PFSK-1 (cell line): Measurements from ENCODE around the gene BOC.

ENCODE experiments used
- FOXP2 ChIP-seq: optimal IDR thresholded peaks from 2 replicates; pipeline ENCODE3; 2011; ENCODE audit warnings: borderline replicate concordance, control low read depth, inconsistent platforms; ENCODE audit not compliant: insufficient read depth; ENCODE audit errors: extremely low read length, extremely low read depth
- POLR2AphosphoS5 ChIP-seq: IDR thresholded peaks from 2 replicates; pipeline ENCODE4 v1.6.1; 2012; ENCODE audit warnings: low read depth, mild to moderate bottlenecking, control low read depth, low read length, moderate library complexity
- SIN3A ChIP-seq: IDR thresholded peaks from 2 replicates; pipeline ENCODE4 v1.6.1; 2012; ENCODE audit warnings: mild to moderate bottlenecking, low read length, moderate library complexity, borderline replicate concordance; ENCODE audit not compliant: insufficient read depth
- TAF1 ChIP-seq: IDR thresholded peaks from 2 replicates; pipeline ENCODE4 v1.6.1; 2012; ENCODE audit warnings: low read length, control low read depth, borderline replicate concordance; ENCODE audit not compliant: insufficient read depth
- TF ChIP-seq, protein P1 (sequence below), 2 experiments: IDR thresholded peaks; 2 replicates each; pipeline versions ENCODE4 v1.6.1 to v1.8.0; 2011 to 2012; ENCODE audit warnings: low read depth in 2 of 2, low read length in 2 of 2, control low read depth in 1 of 2, inconsistent platforms in 1 of 2, mild to moderate bottlenecking in 1 of 2, moderate library complexity in 1 of 2; ENCODE audit not compliant: insufficient read depth in 1 of 2

The BOC gene

DNA sequence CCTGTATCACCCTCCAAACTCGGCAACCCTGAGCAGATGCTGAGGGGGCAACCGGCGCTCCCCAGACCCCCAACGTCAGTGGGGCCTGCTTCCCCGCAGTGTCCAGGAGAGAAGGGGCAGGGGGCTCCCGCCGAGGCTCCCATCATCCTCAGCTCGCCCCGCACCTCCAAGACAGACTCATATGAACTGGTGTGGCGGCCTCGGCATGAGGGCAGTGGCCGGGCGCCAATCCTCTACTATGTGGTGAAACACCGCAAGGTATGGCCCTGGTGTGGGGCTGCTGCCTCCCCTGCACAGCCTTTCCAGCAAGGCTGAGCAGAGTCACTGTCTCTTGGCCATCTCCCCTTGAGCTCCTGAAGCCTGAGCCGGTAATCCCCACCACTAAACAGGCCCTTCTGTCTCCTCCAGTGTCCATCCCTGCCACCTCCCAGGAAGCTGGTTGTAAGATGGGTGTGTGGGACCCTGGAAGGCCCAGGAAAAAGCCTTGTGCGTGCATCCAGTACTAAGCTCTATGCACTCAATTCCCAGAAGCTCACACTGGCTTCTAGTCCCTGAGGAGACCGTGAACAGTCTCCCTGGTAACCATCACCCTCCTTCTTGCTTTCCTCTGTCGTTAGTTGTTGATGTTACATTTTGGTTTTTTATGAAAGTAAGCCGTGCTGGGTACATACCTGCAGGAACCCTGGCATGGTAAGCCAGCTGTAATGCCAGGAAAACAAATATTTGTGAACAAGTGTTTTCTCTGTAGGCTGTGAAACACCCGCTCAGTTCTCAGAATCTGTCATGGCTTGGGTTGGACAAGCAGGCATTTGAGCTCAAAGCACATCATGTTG, 63.3 kb downstream of the BOC start:
- TF ChIP-seq TAF1 (no peak), SIN3A (no peak), FOXP2 (no peak), POLR2AphosphoS5 (no peak)
- TF ChIP-seq, protein P1, sequence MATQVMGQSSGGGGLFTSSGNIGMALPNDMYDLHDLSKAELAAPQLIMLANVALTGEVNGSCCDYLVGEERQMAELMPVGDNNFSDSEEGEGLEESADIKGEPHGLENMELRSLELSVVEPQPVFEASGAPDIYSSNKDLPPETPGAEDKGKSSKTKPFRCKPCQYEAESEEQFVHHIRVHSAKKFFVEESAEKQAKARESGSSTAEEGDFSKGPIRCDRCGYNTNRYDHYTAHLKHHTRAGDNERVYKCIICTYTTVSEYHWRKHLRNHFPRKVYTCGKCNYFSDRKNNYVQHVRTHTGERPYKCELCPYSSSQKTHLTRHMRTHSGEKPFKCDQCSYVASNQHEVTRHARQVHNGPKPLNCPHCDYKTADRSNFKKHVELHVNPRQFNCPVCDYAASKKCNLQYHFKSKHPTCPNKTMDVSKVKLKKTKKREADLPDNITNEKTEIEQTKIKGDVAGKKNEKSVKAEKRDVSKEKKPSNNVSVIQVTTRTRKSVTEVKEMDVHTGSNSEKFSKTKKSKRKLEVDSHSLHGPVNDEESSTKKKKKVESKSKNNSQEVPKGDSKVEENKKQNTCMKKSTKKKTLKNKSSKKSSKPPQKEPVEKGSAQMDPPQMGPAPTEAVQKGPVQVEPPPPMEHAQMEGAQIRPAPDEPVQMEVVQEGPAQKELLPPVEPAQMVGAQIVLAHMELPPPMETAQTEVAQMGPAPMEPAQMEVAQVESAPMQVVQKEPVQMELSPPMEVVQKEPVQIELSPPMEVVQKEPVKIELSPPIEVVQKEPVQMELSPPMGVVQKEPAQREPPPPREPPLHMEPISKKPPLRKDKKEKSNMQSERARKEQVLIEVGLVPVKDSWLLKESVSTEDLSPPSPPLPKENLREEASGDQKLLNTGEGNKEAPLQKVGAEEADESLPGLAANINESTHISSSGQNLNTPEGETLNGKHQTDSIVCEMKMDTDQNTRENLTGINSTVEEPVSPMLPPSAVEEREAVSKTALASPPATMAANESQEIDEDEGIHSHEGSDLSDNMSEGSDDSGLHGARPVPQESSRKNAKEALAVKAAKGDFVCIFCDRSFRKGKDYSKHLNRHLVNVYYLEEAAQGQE (IDR thresholded peaks at IDR 0.05; ENCODE audit: insufficient read depth in 1 of 2, low read depth in 2 of 2, low read length in 2 of 2), result no peak

DNA sequence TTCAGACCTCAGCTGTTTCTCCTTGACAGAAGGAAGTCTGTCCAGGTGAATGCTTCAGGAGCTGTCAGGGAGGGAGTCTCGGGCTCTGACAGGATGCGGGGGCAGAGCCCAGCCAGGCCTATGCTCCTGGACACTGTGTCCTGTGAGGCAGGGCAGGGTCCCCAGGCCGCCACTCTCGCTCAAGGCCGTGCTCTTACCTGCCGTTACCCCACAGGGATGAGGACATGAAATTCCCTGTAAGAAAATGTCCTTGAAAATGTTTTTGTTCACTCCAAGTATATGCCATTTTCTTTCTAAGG, 63.9 kb downstream of the BOC start:
- TF ChIP-seq TAF1, result no peak
- no peak for TF ChIP-seq POLR2AphosphoS5
- no peak for TF ChIP-seq FOXP2

DNA sequence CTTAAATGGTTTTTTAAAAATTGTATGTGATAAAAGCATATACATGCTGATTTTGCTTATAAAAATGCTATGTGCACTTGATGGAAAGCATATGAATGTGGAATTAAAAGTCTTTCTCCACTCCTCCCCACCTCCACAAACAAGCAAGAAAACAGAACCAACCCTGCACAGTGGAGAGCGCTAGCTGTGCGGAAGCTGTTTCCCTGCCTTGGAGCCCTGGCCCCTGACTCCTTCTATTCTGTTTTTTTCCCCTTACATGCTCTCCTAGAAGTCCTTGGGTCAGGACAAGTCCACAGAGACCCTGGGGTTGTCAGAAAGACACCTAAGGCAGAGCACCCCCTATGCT, 64.2 kb downstream of the BOC start:
- TF ChIP-seq POLR2AphosphoS5, result no peak
- TF ChIP-seq, protein P1 (IDR thresholded peaks at IDR 0.05; ENCODE audit: insufficient read depth in 1 of 2, low read depth in 2 of 2, low read length in 2 of 2), result no peak
- TF ChIP-seq FOXP2, result no peak
- no peak for TF ChIP-seq SIN3A
- TF ChIP-seq TAF1, result no peak

DNA sequence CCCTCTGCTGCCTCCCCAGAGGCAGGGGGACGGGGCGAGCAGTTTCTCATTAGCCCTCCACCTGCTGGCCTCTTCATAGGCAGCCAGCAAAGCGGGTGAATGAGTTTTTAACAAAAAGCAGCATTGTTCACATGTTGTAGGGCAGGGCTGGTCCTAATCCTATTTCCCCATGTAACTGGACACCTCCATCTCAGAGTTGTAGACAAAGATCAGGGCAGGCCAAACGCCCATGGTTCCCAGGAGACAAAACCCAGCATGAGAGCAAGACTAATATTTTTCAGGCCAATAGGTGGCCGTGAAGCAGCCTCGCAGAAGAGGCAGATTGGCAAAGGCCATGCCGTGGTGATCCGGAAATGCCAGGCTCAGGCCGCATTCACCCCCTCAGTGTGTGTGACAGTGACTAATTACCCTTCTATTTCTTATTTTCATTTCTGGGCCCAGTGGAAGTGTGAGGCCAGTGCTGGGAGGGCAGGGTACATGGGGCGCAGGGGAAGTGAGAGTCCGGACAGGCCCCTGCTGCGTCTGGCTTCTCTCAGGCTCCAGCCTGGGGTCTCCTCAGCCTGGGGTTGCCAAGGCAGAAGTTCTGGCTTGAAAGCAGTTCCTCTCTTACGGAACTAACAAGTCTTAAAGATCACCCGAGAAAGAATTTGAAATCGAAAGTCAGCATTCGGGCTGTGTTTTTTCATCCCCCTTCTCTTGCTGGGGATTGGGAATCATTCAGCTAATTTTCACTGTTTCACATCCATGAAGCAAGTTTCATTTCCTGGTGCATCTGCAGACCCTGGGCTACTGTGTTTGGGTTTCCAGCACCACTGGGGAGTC, 64.8 kb downstream of the BOC start:
- TF ChIP-seq, protein P1 (IDR thresholded peaks at IDR 0.05; ENCODE audit: insufficient read depth in 1 of 2, low read depth in 2 of 2, low read length in 2 of 2), result no peak
- no peak for TF ChIP-seq POLR2AphosphoS5
- no peak for TF ChIP-seq TAF1
- TF ChIP-seq SIN3A, result no peak
- TF ChIP-seq FOXP2, result no peak

DNA sequence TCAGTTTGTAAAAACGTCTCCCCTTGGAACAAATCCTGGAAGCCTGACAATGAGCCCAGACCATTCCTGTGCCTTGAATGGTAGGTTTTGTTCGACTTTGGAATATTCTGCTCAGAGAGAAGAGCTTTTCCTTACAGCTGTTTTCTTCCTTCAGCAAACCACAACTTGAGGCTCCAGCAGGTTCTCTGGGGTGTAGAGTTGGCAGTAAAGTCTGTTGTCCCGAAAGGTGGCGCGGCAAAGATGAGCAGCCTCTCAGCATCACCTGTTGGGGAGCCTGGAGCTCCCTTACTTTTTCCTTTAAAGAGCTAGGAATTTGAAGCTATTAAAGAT, 65.4 kb downstream of the BOC start:
- TF ChIP-seq, protein P1 (IDR thresholded peaks at IDR 0.05; ENCODE audit: insufficient read depth in 1 of 2, low read depth in 2 of 2, low read length in 2 of 2), result no peak
- no peak for TF ChIP-seq SIN3A
- no peak for TF ChIP-seq FOXP2
- TF ChIP-seq TAF1, result no peak
- TF ChIP-seq POLR2AphosphoS5, result no peak
